ENCODE data around the gene SPATA3.

DNA sequence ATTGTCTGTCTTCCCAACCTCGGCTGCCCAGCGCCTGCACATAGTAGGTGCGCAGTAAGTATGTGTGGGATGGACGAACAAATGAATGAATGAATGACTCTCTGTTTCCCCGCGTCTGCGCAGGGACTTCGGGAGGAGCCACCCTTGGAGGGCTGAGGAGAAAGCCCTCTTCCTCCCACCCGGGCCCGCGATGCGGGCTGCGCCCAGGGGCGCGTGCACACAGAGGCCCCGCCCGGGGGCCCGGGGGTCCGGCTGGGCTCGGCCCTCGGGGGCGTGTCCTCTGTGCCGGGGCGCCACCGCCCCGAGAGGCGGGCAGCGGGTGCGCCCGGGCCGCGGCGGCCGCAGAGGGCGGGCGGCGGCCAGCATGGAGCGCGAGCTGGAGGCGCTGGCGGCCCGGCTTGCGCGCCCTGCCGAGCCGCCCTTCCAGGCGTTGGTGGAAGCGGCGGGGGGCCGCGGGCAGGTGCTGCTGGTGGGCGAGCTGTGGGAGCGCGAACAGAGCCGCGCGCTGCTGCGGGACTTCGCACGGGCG is 41.3 kb downstream of the SPATA3 start, which contains the start of gene C2orf72:
- TF ChIP-seq POLR2A (IDR thresholded peaks at IDR 0.05): no peak
- no peak for TF ChIP-seq CTCF (IDR thresholded peaks at IDR 0.05)
